Stimulated activated CD4-positive, alpha-beta T cell treated with anti-CD3 and anti-CD28 coated beads, Interleukin-4, amount 100 ng/mL, for 48 hours (primary cell): ENCODE data around the gene AOC2.
"Not testable (repeated sequence)": the region's sequence is repeated elsewhere in the genome, so short reads cannot be mapped to it uniquely, and the experiment has no call there.

Experiments
- DNase-seq, 2 donors: peaks; one replicate each; pipeline ENCODE4 v3.0.0-alpha.2; 2020; ENCODE audit warnings: low read depth in 2 of 2

AOC2 gene

GRCh38 chr17:42853968-42854790, 9.8 kb downstream of the AOC2 start:
- no peak for DNase-seq

GRCh38 chr17:42855048-42855596, 10.7 kb downstream of the AOC2 start:
- DNase-seq = no peak

GRCh38 chr17:42856093-42856492, 11.7 kb downstream of the AOC2 start:
- not testable (repeated sequence) for DNase-seq

GRCh38 chr17:42856516-42856915, 12.1 kb downstream of the AOC2 start:
- not testable (repeated sequence) for DNase-seq

- no peak for DNase-seq
Measured at GRCh38 chr17:42857389-42857788, 13.0 kb downstream of the AOC2 start.

DNA sequence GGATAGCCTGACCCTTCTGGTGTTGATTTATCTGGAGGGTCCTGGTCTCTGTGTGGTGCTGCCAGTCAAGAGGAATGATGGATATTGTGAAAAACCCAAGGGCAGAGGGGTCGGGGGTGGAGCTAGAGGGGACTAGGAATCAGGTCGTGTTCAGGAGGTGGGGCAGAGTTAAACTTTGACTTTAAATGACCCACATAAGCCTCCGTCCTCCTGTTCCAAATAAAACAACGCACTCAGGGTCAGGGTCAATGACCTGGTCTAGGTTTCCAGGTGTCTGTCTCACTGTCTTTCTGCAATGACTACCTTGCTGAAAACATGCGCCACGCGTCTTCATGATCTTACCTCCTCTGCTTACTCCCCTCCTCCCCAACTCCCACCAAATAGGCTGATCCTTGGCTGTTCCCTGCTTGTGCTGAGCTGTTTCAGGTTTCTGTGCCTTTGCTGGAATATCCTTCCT, 21.3 kb downstream of the AOC2 start:
- DNase-seq = no peak

GRCh38 chr17:42866216-42866615, 21.8 kb downstream of the AOC2 start:
- no peak for DNase-seq

DNA sequence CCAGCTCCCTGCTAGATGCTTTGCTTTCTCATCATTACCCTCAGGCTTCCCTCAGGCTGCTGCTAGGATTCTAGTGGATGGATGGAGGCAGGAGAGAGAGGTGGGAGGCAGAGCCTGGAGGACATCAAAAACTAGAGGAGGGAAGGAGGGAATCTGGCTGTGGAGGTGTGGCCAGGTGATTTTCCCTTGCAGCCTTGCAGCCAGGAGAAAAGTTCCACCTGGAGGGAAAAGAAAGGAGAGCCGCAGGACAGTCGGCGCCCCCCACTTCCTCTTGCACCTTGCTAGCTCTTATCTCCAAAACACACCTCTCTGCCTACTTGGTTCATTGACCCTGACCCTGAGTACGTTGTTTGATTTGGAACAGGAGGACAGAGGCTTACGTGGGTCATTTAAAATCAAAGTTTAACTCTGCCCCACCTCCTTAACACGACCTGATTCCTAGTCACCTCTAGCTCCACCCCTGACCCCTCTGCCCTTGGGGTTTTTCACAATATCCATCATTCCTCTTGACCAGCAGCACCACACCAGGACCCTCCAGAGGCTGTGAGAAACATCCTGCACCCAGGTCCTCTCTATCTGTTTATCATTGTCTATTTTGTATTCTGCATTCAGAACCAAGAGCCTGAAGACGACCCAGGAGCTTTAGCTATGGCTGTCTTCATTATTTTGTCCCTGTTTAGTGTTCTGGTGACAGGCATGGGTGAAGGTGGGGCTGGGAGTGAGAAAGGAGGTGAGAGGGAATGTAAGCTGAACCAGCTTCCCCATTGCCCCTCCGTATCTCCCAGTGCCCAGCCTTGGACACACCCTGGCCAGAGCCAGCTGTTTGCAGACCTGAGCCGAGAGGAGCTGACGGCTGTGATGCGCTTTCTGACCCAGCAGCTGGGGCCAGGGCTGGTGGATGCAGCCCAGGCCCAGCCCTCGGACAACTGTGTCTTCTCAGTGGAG, 22.5 kb downstream of the AOC2 start:
- no peak for DNase-seq

- DNase-seq = not testable (repeated sequence)
Measured at GRCh38 chr17:42867694-42868261, 23.4 kb downstream of the AOC2 start.

DNA sequence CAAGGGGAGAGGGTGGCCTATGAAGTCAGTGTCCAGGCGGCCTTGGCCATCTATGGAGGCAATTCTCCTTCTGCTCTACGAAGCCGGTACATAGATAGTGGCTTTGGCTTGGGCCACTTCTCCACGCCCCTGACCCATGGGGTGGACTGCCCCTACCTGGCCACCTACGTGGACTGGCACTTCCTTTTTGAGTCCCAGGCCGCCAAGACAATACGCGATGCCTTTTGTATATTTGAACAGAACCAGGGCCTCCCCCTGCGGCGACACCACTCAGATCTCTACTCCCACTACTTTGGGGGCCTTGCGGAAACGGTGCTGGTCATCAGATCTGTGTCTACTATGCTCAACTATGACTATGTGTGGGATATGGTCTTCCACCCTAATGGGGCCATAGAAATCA, 24.0 kb downstream of the AOC2 start:
- no peak for DNase-seq

DNA sequence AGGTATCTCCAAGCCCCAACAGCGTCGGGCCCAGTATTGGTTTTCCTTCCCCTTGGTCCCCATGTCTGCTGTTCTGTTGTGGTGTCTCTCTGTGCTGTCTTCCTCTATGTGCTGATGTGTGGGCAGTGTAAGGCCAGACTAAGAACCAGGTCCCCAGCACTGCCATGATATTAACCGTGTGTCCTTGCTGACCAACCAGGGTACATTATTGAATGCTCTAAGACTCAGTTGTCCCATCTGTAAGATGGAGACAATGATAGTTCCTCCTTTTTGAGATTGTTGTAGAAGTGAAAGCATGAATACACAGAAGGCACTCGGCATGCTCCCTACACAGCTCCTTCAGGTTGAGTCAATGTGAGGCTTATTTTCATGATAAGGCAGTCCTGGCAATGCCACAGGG, 27.3 kb downstream of the AOC2 start:
- DNase-seq = no peak

GRCh38 chr17:42872251-42872965, 28.0 kb downstream of the AOC2 start:
- DNase-seq = no peak

DNA sequence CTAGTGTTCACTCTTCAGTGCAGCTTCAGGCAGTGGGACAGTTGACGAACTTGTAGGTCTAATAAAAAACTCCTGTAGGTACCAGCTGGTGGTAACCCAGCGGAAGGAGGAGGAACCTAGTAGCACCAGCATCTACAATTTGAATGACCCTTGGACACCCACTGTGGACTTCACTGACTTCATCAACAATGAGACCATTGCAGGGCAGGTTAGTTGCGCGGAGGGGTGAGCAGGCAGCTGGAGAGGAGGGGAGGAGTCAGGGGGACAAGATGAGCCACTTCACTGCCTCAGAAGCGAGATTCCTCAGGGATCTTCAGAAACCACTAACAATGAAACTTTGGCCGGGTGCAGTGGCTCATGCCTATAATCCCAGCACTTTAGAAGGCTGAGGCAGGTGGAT, 28.9 kb downstream of the AOC2 start:
- DNase-seq = no peak

DNA sequence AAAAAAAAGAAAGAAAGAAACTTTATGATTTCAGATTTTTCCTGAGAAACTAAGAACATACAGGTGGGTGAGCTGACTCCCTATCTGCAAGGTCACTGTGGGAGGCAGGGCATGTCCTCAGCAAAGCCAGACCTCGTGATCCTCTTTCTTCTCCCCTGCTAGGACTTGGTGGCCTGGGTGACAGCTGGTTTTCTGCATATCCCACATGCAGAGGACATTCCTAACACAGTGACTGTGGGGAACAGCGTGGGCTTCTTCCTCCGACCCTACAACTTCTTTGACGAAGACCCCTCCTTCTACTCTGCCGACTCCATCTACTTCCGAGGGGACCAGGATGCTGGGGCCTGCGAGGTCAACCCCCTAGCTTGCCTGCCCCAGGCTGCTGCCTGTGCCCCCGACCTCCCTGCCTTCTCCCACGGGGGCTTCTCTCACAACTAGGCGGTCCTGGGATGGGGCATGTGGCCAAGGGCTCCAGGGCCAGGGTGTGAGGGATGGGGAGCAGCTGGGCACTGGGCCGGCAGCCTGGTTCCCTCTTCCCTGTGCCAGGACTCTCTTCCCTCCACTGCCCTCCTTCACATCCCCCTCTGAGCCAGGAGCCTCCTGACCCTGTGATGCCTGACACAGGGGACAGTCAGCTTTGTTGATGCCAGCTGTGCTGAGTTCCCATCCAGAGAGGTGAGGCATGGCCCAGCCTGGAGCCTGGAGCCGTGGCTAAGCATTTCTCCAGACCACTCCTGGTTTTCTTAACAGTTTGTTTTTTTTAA, 29.7 kb downstream of the AOC2 start:
- not testable (repeated sequence) for DNase-seq

DNA sequence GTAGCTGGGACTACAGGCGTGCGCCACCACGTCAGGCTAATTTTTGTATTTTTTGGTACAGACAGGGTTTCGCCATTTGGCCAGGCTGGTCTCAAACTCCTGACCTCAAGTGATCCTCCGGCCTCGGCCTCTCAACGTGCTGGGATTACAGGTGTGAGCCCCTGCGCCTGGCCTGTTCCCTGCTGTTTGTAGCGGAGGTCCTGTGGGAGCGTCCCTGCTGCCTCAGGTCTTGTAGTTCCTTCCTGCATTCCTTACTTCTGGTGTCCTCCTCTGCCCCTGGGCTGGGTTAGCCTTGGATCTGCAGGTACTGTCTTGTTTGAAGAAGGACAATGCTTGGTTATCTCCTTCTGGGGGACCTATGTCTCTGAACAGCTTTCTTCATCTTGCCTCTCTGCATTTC, 32.7 kb downstream of the AOC2 start:
- DNase-seq = no peak

DNA sequence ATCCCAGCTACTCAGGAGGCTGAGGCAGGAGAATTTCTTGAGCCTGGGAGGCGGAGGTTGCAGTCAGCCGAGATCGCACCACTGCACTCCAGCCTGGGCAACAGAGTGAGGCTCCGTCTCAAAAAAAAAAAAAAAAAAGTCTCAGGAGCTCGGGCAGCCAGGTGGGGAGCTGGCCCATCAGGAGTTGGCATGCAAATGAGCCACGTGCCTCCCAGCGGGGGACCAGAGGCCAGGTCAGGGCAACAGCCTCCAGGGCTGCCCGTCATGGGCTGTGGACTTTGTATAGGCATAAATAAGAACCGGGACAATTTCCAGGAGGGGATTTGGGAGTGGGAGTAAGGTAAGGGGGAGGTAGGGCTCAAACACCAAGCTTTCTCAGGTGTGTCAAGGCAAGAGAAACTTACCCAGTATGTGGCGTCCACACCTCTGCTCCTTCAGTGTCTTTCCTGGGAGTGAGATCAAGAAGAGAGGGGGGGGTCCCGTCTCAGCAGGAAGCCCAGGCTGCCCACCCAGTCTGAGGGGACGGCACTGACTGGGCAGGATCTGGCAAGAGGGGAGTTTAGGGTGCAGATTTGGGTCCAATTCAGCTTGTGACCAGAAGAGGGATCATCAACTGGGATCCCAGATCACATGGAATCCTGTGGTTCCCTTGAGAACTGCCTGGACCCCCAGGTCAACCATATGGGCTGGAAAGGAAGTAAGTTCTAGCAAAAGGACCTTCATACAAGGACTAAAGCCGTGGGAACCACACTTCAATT, 33.9 kb downstream of the AOC2 start:
- DNase-seq = no peak

DNA sequence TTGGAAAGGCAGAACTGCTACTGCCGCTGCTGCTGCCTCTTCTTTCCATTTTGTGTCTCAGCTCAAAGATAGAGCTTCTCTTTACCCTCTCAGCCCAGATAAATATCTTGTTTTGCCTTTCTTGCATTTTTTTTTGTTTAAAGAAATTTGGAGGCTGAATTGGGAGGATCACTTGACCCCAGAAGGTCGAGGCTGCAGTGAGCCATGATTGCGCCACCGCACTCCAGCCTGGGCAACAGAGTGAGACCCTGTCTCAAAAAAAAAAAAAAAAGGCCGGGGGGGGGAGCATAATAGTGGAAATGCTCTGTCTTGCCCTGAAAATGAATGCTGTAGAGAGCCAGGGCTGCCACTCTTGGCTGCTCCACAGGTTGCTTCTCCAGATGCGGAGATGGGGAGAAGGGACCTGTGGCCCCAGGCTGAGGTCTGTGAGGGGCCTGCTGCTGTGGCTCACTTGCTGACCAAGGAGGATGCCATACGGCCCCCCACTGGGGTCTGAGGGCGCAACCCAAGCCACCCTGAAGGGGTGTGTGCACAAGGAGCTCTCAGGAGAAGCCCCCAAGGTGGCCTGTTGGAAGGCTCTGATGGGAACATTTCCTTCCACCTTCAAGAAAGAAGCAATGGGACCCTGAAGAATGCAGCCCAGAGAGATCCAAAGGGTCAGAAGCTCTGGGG, 34.7 kb downstream of the AOC2 start:
- no peak for DNase-seq

DNA sequence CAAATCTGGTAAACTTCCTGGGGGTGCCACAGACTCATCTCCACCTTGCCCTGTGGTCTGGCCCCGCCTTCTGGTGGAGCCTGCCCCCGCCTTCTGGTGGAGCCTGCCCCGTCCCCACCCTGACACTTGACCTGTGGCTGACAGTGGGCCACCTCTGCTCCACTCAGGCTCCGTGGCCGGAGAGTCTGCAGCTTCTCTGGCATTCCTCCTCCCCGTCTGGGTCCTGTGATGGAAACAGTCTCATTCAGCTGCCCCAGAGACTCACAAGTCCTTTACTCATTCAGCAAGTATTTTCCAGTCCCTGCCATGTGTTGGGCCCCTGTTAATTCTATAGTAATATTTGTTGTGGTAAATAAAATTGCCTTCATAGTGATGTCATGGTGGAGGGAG, 35.2 kb downstream of the AOC2 start:
- no peak for DNase-seq

GRCh38 chr17:42880776-42881310, 36.5 kb downstream of the AOC2 start:
- no peak for DNase-seq
